Activated naive CD4-positive, alpha-beta T cell treated with anti-CD3 and anti-CD28 coated beads, Interleukin-2, amount 50 U/mL, for 24 hours (primary cell): ENCODE data around the gene NCOA3.

ENCODE experiments used
- H3K27ac Mint-ChIP-seq: one replicate; pipeline ENCODE4 v1.8.0; 2021; ENCODE audit warnings: mild to moderate bottlenecking, mixed read lengths
- H3K27me3 Mint-ChIP-seq: one replicate; pipeline ENCODE4 v1.8.0; 2021; ENCODE audit warnings: mixed read lengths
- H3K36me3 Mint-ChIP-seq: one replicate; pipeline ENCODE4 v1.8.0; 2021; ENCODE audit warnings: mixed read lengths
- H3K4me1 Mint-ChIP-seq: one replicate; pipeline ENCODE4 v1.8.0; 2021; ENCODE audit warnings: mixed read lengths
- H3K4me3 Mint-ChIP-seq: one replicate; pipeline ENCODE4 v1.8.0; 2021; ENCODE audit warnings: mild to moderate bottlenecking, mixed read lengths
- H3K9me3 Mint-ChIP-seq: one replicate; pipeline ENCODE4 v1.8.0; 2021; ENCODE audit warnings: mixed read lengths

Gene NCOA3

GRCh38 chr20:47465335-47466090 is 36.2 kb upstream of the NCOA3 start:
- Mint-ChIP-seq H3K4me1 (no peaks in the 10 kb centered on the region), H3K27ac (no peak overlapping the region), H3K4me3 (no peak overlapping the region), H3K27me3 (no peaks in the 10 kb centered on the region), H3K36me3 (no peaks in the 10 kb centered on the region), H3K9me3 (no peaks in the 10 kb centered on the region)

GRCh38 chr20:47466213-47466612 is 35.5 kb upstream of the NCOA3 start:
- H3K27ac Mint-ChIP-seq: no peak overlapping the region
- no peaks in the 10 kb centered on the region for H3K36me3 Mint-ChIP-seq
- no peak overlapping the region for H3K4me3 Mint-ChIP-seq
- no peaks in the 10 kb centered on the region for H3K4me1 Mint-ChIP-seq
- H3K27me3 Mint-ChIP-seq: no peaks in the 10 kb centered on the region
- no peaks in the 10 kb centered on the region for H3K9me3 Mint-ChIP-seq

- Mint-ChIP-seq H3K4me1 (no peaks in the 10 kb centered on the region), H3K9me3 (no peaks in the 10 kb centered on the region), H3K27me3 (no peaks in the 10 kb centered on the region), H3K27ac (no peak overlapping the region), H3K36me3 (no peaks in the 10 kb centered on the region), H3K4me3 (no peak overlapping the region)
Measured at GRCh38 chr20:47466704-47467459, 34.8 kb upstream of the NCOA3 start.

- Mint-ChIP-seq H3K4me1 (peaks cover 5% of the 10 kb centered on the region), H3K9me3 (no peaks in the 10 kb centered on the region), H3K27ac (no peak overlapping the region), H3K4me3 (no peak overlapping the region), H3K27me3 (no peaks in the 10 kb centered on the region), H3K36me3 (no peaks in the 10 kb centered on the region)
Measured at GRCh38 chr20:47468290-47469050, 33.2 kb upstream of the NCOA3 start.

- Mint-ChIP-seq H3K9me3 (no peaks in the 10 kb centered on the region), H3K4me3 (no peak overlapping the region), H3K4me1 (peaks cover 16% of the 10 kb centered on the region), H3K27me3 (no peaks in the 10 kb centered on the region), H3K27ac (no peak overlapping the region), H3K36me3 (no peaks in the 10 kb centered on the region)
Measured at GRCh38 chr20:47475419-47476044, 26.2 kb upstream of the NCOA3 start.

GRCh38 chr20:47476452-47476851 is 25.2 kb upstream of the NCOA3 start:
- Mint-ChIP-seq H3K4me3 (no peak overlapping the region), H3K36me3 (no peaks in the 10 kb centered on the region), H3K27me3 (no peaks in the 10 kb centered on the region), H3K4me1 (peaks cover 21% of the 10 kb centered on the region), H3K9me3 (no peaks in the 10 kb centered on the region), H3K27ac (no peak overlapping the region)

- Mint-ChIP-seq H3K4me3 (no peak overlapping the region), H3K27ac (no peak overlapping the region), H3K4me1 (peaks cover 18% of the 10 kb centered on the region), H3K36me3 (no peaks in the 10 kb centered on the region), H3K9me3 (no peaks in the 10 kb centered on the region), H3K27me3 (no peaks in the 10 kb centered on the region)
Measured at GRCh38 chr20:47479093-47479492, 22.6 kb upstream of the NCOA3 start.

- Mint-ChIP-seq H3K4me3 (no peak overlapping the region), H3K27ac (peak overlapping the region; percentile 64), H3K36me3 (no peaks in the 10 kb centered on the region), H3K4me1 (peaks cover 21% of the 10 kb centered on the region), H3K9me3 (no peaks in the 10 kb centered on the region), H3K27me3 (no peaks in the 10 kb centered on the region)
Measured at GRCh38 chr20:47479506-47479905, 22.2 kb upstream of the NCOA3 start.

GRCh38 chr20:47480239-47480638 is 21.4 kb upstream of the NCOA3 start:
- peak overlapping the region; percentile 23 for H3K27ac Mint-ChIP-seq
- no peaks in the 10 kb centered on the region for H3K27me3 Mint-ChIP-seq
- H3K4me1 Mint-ChIP-seq: peaks cover 28% of the 10 kb centered on the region
- no peaks in the 10 kb centered on the region for H3K36me3 Mint-ChIP-seq
- no peak overlapping the region for H3K4me3 Mint-ChIP-seq
- no peaks in the 10 kb centered on the region for H3K9me3 Mint-ChIP-seq

GRCh38 chr20:47480705-47481104 is 21.0 kb upstream of the NCOA3 start:
- Mint-ChIP-seq H3K4me3 (no peak overlapping the region), H3K27me3 (no peaks in the 10 kb centered on the region), H3K27ac (no peak overlapping the region), H3K36me3 (no peaks in the 10 kb centered on the region), H3K9me3 (no peaks in the 10 kb centered on the region), H3K4me1 (peaks cover 33% of the 10 kb centered on the region)

- no peaks in the 10 kb centered on the region for H3K36me3 Mint-ChIP-seq
- H3K4me1 Mint-ChIP-seq: peaks cover 36% of the 10 kb centered on the region
- no peaks in the 10 kb centered on the region for H3K9me3 Mint-ChIP-seq
- no peak overlapping the region for H3K4me3 Mint-ChIP-seq
- no peaks in the 10 kb centered on the region for H3K27me3 Mint-ChIP-seq
- H3K27ac Mint-ChIP-seq: peak overlapping the region; percentile 81
Measured at GRCh38 chr20:47481330-47482216, 20.1 kb upstream of the NCOA3 start.

GRCh38 chr20:47482705-47483104 is 19.0 kb upstream of the NCOA3 start:
- peaks cover 48% of the 10 kb centered on the region for H3K4me1 Mint-ChIP-seq
- H3K27me3 Mint-ChIP-seq: no peaks in the 10 kb centered on the region
- H3K27ac Mint-ChIP-seq: peak overlapping the region; percentile 11
- no peak overlapping the region for H3K4me3 Mint-ChIP-seq
- H3K36me3 Mint-ChIP-seq: no peaks in the 10 kb centered on the region
- H3K9me3 Mint-ChIP-seq: no peaks in the 10 kb centered on the region

GRCh38 chr20:47484303-47484702 is 17.4 kb upstream of the NCOA3 start:
- Mint-ChIP-seq H3K36me3 (no peaks in the 10 kb centered on the region), H3K4me3 (no peak overlapping the region), H3K27ac (no peak overlapping the region), H3K27me3 (no peaks in the 10 kb centered on the region), H3K9me3 (no peaks in the 10 kb centered on the region), H3K4me1 (peaks cover 53% of the 10 kb centered on the region)

GRCh38 chr20:47487175-47487917 is 14.3 kb upstream of the NCOA3 start:
- no peaks in the 10 kb centered on the region for H3K36me3 Mint-ChIP-seq
- H3K27ac Mint-ChIP-seq: peak overlapping the region; percentile 97
- no peaks in the 10 kb centered on the region for H3K27me3 Mint-ChIP-seq
- peaks cover 49% of the 10 kb centered on the region for H3K4me1 Mint-ChIP-seq
- no peaks in the 10 kb centered on the region for H3K9me3 Mint-ChIP-seq
- peak overlapping the region; percentile 71 for H3K4me3 Mint-ChIP-seq
